Measurements from ENCODE around the gene SLC47A2.

DNA sequence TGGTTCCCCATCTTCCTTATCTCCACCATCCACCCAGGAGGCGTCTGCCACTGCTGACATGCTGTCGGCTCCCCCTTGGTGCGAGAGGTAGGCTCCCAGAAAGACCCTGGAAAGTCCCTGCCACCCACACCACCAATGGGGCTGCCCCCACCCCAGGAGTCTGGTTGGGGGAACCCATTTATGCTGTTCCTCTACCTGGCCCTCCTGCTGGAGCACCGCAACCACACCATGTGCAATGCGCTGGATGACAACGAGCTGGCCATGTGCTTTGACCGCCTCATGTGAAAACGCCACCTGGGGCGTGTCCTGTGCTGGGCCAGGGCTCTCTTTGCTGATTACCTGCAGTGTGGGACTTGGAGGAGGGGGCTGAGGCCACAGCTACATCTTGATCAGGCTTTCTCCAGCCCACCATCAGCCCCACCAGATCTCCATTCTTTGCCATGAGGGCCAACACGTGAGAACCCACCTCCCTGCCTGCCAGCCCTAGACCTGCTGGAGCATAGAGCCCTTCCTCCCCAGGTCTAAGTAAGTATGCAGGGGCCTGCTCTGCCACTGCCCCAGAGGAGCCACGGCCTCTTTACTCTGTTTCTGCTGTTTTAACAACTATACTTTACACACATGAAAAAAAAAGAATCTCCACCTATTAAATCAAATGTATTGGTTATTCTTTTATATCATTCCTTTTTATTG lies 39.6 kb upstream of the SLC47A2 start:
- TF ChIP-seq, protein P1, sequence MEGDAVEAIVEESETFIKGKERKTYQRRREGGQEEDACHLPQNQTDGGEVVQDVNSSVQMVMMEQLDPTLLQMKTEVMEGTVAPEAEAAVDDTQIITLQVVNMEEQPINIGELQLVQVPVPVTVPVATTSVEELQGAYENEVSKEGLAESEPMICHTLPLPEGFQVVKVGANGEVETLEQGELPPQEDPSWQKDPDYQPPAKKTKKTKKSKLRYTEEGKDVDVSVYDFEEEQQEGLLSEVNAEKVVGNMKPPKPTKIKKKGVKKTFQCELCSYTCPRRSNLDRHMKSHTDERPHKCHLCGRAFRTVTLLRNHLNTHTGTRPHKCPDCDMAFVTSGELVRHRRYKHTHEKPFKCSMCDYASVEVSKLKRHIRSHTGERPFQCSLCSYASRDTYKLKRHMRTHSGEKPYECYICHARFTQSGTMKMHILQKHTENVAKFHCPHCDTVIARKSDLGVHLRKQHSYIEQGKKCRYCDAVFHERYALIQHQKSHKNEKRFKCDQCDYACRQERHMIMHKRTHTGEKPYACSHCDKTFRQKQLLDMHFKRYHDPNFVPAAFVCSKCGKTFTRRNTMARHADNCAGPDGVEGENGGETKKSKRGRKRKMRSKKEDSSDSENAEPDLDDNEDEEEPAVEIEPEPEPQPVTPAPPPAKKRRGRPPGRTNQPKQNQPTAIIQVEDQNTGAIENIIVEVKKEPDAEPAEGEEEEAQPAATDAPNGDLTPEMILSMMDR (IDR thresholded peaks at IDR 0.05): no peak
- TF ChIP-seq POLR2AphosphoS5 (IDR thresholded peaks at IDR 0.05) (no peak), POLR2A (IDR thresholded peaks at IDR 0.05) (no peak)
